ENCODE results near the gene FAM131A. TPM values are rescaled to one million over a fixed set of nuclear protein-coding genes. Genes with fewer than 3 reads are reported as not detected.

FAM131A gene
- total RNA-seq, 2 experiments from 2014 or later: 1.7 to 1.8 TPM

Other genes starting within 250 kb of the FAM131A start
- not detected for gene HTR3E, start 240.5 kb upstream of the FAM131A start, total RNA-seq
- 10 to 100 TPM; 74.8 to 76.4 TPM for gene EIF2B5, start 202.2 kb upstream of the FAM131A start, total RNA-seq
- gene DVL3, start 182.2 kb upstream of the FAM131A start, total RNA-seq: 10 to 100 TPM; 36.3 to 37.9 TPM
- gene AP2M1, start 162.7 kb upstream of the FAM131A start, total RNA-seq: 100 to 1,000 TPM; 240 to 244 TPM
- 10 to 100 TPM; 62.4 to 67.6 TPM for gene ABCF3, start 151.4 kb upstream of the FAM131A start, total RNA-seq
- not detected for gene VWA5B2, start 108.0 kb upstream of the FAM131A start, total RNA-seq
- 10 to 100 TPM; 59.7 to 61.9 TPM for gene ALG3, start 88.6 kb upstream of the FAM131A start, total RNA-seq
- gene EEF1AKMT4, start 87.9 kb upstream of the FAM131A start, total RNA-seq: 10 to 100 TPM; 14.2 to 15.7 TPM
- gene CAMK2N2, start 76.0 kb upstream of the FAM131A start, total RNA-seq: under 1 TPM; 0.36 to 0.69 TPM
- not detected for gene ECE2, start 61.6 kb upstream of the FAM131A start, total RNA-seq
- 100 to 1,000 TPM; 309 to 314 TPM for gene PSMD2, start 38.4 kb upstream of the FAM131A start, total RNA-seq
- 100 to 1,000 TPM; 693 to 706 TPM for gene EIF4G1, start 23.0 kb upstream of the FAM131A start, total RNA-seq
- gene CLCN2, start 24.0 kb downstream of the FAM131A start, total RNA-seq: 1 to 10 TPM; 6.1 to 7.0 TPM
- gene POLR2H, start 24.1 kb downstream of the FAM131A start, total RNA-seq: 100 to 1,000 TPM; 188 to 190 TPM
- not detected for gene THPO, start 40.6 kb downstream of the FAM131A start, total RNA-seq
- not detected for gene CHRD, start 42.5 kb downstream of the FAM131A start, total RNA-seq
- not detected for gene EPHB3, start 224.2 kb downstream of the FAM131A start, total RNA-seq